ENCODE data around the gene GNG5.
"Not testable (repeated sequence)": the region's sequence is repeated elsewhere in the genome, so short reads cannot be mapped to it uniquely, and the experiment has no call there.

The GNG5 gene

GRCh38 chr1:84506002-84506728, at the start of gene GNG5, which contains the start of gene SPATA1:
Gene GNG5 (minus strand): TSS chr1:84506581. CDS start chr1:84506091, 490 bp downstream.
Gene SPATA1 (plus strand): TSS chr1:84506386. CDS start chr1:84516360, 9,974 bp downstream.
- DNase-seq (ENCODE audit: low spot score in 2 of 2): peak; percentile 95 to 99
- in situ Hi-C loops (cut with MboI; ENCODE audit: low sequenced_read_pairs): no loop called here
- peaks cover 30% of the 10 kb centered on the region for H3K4me1 ChIP-seq

DNA sequence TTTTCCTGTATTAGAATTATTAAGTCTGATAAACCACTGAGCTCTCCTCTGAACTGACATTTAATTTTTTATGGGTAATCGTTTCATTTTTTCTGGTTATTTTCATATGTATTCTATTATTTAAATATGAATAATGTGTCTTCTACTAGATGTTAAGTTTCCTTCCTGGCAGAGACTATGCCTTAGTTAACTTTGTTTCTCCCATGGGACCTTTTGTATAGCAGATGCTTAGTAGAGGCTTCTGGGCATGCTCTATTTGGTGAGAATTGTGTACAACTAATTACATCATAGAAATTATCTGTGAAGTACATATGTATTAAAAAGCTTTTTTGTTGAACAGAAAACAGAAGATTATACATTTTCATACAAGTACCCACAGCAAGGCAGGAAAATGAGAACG, 44.4 kb upstream of the GNG5 start:
- Histone ChIP-seq H3K9me3 (no peaks in the 10 kb centered on the region), H3K36me3 (replicated peaks) (no peaks in the 10 kb centered on the region), H3K27me3 (ENCODE audit: low read depth) (no peaks in the 10 kb centered on the region), H3K4me3 (no peak overlapping the region), H3K4me1 (no peaks in the 10 kb centered on the region)
- in situ Hi-C loops (cut with MboI; ENCODE audit: low sequenced_read_pairs): no loop called here
- no peak for DNase-seq (ENCODE audit: low spot score in 2 of 2)

More at GRCh38 chr1:84506002-84506728, at the start of gene GNG5, which contains the start of gene SPATA1:
- no peaks in the 10 kb centered on the region for H3K9me3 ChIP-seq
- H3K4me3 ChIP-seq: peak within 1 kb of the TSS; percentile 75
- peaks cover 5% of the 10 kb centered on the region for H3K36me3 ChIP-seq (replicated peaks)
- no peaks in the 10 kb centered on the region for H3K27me3 ChIP-seq (ENCODE audit: low read depth)

GRCh38 chr1:84541679-84542078, 35.3 kb upstream of the GNG5 start:
- DNase-seq (ENCODE audit: low spot score in 2 of 2): no peak
- H3K4me3 ChIP-seq: no peak overlapping the region
- in situ Hi-C loops (cut with MboI; ENCODE audit: low sequenced_read_pairs): no loop called here
- H3K27me3 ChIP-seq (ENCODE audit: low read depth): no peaks in the 10 kb centered on the region
- H3K4me1 ChIP-seq: no peaks in the 10 kb centered on the region
- no peaks in the 10 kb centered on the region for H3K9me3 ChIP-seq
- H3K36me3 ChIP-seq (replicated peaks): no peaks in the 10 kb centered on the region

DNA sequence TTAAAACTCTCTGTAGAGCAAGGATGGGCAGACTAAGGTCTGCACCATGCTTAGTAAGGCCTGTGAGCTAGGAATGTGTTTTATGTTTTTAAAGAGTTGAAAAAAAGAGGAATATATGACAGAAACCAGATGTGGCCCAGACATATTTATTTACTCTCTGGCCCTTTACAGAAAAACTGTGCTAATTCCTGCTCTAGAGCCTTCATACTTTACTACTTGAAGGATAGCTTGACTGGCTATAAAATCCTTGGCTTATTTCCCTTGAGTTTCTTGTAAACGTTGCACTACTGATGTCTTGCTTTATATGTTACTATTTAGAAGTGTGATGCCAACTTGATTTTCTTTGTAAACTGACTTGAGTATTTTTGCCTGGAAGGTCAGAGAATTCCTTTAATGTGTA, 34.4 kb upstream of the GNG5 start:
- Histone ChIP-seq H3K36me3 (replicated peaks) (no peaks in the 10 kb centered on the region), H3K9me3 (no peaks in the 10 kb centered on the region), H3K4me3 (no peak overlapping the region), H3K4me1 (no peaks in the 10 kb centered on the region), H3K27me3 (ENCODE audit: low read depth) (no peaks in the 10 kb centered on the region)
- DNase-seq (ENCODE audit: low spot score in 2 of 2): no peak
- in situ Hi-C loops (cut with MboI; ENCODE audit: low sequenced_read_pairs): no loop called here

DNA sequence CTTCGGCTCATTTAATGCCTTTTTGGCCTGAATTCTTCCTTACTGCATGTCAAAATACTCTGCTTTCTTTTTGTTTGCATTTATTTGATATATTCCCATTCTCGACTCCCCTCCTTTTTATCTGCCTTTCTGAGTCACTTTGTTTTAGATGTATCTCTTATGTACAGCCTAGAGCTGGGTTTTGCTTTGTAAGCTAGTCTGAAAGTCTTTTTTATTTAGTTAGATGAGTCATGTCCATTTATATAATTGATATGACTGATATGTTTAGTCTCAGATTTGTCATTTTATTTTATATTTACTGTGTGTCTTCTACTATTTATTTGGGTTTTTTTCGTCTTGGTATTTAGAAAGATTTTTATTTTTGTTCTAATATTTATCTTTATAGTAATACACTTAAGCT, 33.6 kb upstream of the GNG5 start:
- in situ Hi-C loops (cut with MboI; ENCODE audit: low sequenced_read_pairs): no loop called here
- Histone ChIP-seq H3K36me3 (replicated peaks) (no peaks in the 10 kb centered on the region), H3K27me3 (ENCODE audit: low read depth) (no peaks in the 10 kb centered on the region), H3K4me3 (no peak overlapping the region), H3K4me1 (no peaks in the 10 kb centered on the region), H3K9me3 (no peaks in the 10 kb centered on the region)
- no peak for DNase-seq (ENCODE audit: low spot score in 2 of 2)

DNA sequence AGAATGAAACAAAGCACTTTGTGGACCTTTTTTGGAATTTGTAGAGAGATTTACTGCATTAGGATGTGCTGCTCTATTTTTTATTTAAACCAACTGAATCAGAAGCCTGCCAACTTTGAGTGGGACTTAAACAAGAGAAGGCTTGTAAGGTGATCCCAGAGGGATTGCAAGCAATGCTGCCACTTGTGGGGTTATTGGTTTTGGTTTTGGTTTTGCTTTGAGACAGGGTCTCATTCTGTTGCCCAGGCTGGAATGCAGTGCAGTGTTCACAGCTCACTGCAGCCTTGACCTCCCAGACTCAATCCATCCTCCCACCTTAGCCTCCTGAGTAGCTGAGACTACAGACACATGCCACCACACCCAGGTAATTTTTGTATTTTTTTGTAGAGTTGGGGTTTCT, 32.2 kb upstream of the GNG5 start:
- Histone ChIP-seq H3K4me1 (no peaks in the 10 kb centered on the region), H3K27me3 (ENCODE audit: low read depth) (no peaks in the 10 kb centered on the region), H3K36me3 (replicated peaks) (no peaks in the 10 kb centered on the region), H3K9me3 (no peaks in the 10 kb centered on the region), H3K4me3 (no peak overlapping the region)
- in situ Hi-C loops (cut with MboI; ENCODE audit: low sequenced_read_pairs): no loop called here
- DNase-seq (ENCODE audit: low spot score in 2 of 2): no peak

DNA sequence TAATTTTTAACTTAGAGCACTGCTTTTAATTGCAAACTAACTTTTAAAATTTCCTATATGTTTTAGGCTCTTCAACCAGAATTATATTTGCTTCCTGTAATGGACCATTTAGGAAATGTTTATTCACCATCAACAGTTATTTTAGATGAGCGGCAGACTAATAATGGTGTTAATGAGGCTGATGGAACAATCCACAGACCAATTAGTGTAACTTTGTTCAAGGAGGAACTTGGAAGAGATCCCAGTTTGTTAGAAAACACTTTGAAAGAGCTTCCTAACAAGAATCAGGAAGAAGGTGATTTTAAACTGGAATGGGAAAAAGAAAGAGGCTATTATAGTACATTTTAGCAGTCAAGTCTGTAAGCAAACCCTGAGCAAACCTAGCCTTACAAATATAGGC, 19.4 kb upstream of the GNG5 start:
- Histone ChIP-seq H3K4me3 (no peak overlapping the region), H3K4me1 (no peaks in the 10 kb centered on the region), H3K27me3 (ENCODE audit: low read depth) (no peaks in the 10 kb centered on the region), H3K36me3 (replicated peaks) (no peaks in the 10 kb centered on the region), H3K9me3 (no peaks in the 10 kb centered on the region)
- in situ Hi-C loops (cut with MboI; ENCODE audit: low sequenced_read_pairs): no loop called here
- no peak for DNase-seq (ENCODE audit: low spot score in 2 of 2)

DNA sequence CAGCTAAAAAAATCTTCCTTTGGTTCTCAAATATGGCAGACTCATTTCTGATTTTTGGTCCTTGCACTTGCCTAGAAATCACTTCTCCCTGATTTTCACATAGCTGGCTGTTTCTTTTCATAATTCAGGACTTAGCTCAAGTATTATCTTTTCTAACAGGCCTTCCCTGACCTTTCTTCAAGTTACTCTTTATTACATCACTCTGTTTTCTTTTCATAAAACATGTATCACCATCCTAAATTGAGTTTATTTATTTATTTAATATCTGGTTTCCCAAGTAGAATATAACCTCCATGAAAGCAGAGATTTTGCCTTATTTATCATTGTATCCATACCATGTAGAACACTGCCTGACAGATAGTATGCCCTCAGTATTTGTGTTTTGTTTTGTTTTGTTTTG, 18.2 kb upstream of the GNG5 start:
- no peaks in the 10 kb centered on the region for H3K27me3 ChIP-seq (ENCODE audit: low read depth)
- no peaks in the 10 kb centered on the region for H3K9me3 ChIP-seq
- H3K4me1 ChIP-seq: no peaks in the 10 kb centered on the region
- in situ Hi-C loops (cut with MboI; ENCODE audit: low sequenced_read_pairs): no loop called here
- no peak overlapping the region for H3K4me3 ChIP-seq
- no peaks in the 10 kb centered on the region for H3K36me3 ChIP-seq (replicated peaks)
- no peak for DNase-seq (ENCODE audit: low spot score in 2 of 2)

- in situ Hi-C loops (cut with MboI; ENCODE audit: low sequenced_read_pairs): no loop called here
- H3K36me3 ChIP-seq (replicated peaks): no peaks in the 10 kb centered on the region
- H3K9me3 ChIP-seq: no peaks in the 10 kb centered on the region
- peak in 1 of 2 experiments; percentile 4 for DNase-seq (ENCODE audit: low spot score in 2 of 2)
- no peak overlapping the region for H3K4me3 ChIP-seq
- H3K4me1 ChIP-seq: peaks cover 17% of the 10 kb centered on the region
- no peaks in the 10 kb centered on the region for H3K27me3 ChIP-seq (ENCODE audit: low read depth)
Measured at GRCh38 chr1:84510668-84511067, 4.3 kb upstream of the GNG5 start.

DNA sequence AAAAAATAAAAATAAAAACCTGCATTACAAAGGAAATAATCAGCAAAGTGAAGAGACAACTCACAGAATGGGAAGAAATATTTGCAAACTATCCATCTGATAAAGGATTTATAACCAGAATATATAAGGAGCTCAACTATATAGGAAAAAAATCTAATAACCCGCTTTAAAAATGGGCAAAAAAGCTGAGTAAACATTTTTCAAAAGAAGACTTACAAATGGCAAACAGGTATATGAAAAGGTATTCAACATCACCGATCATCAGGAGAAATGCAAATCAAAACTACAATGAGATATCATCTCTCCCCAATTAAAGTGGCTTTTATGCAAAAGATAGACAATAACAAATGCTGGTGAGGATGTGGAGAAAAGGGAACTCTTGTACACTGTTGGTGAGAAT, 3.8 kb upstream of the GNG5 start:
- Histone ChIP-seq H3K36me3 (replicated peaks) (no peaks in the 10 kb centered on the region), H3K27me3 (ENCODE audit: low read depth) (no peaks in the 10 kb centered on the region), H3K4me1 (peaks cover 17% of the 10 kb centered on the region), H3K4me3 (no peak overlapping the region), H3K9me3 (no peaks in the 10 kb centered on the region)
- in situ Hi-C loops (cut with MboI; ENCODE audit: low sequenced_read_pairs): no loop called here
- no peak for DNase-seq (ENCODE audit: low spot score in 2 of 2)

- in situ Hi-C loops (cut with MboI; ENCODE audit: low sequenced_read_pairs): no loop called here
- no peaks in the 10 kb centered on the region for H3K9me3 ChIP-seq
- no peaks in the 10 kb centered on the region for H3K27me3 ChIP-seq (ENCODE audit: low read depth)
- no peak for DNase-seq (ENCODE audit: low spot score in 2 of 2)
- H3K4me3 ChIP-seq: no peak overlapping the region
- peaks cover 23% of the 10 kb centered on the region for H3K4me1 ChIP-seq
- H3K36me3 ChIP-seq (replicated peaks): no peaks in the 10 kb centered on the region
Measured at GRCh38 chr1:84509029-84509428, 2.6 kb upstream of the GNG5 start.

GRCh38 chr1:84508510-84508909, 2.1 kb upstream of the GNG5 start:
- no peak for DNase-seq (ENCODE audit: low spot score in 2 of 2)
- H3K4me1 ChIP-seq: peaks cover 28% of the 10 kb centered on the region
- in situ Hi-C loops (cut with MboI; ENCODE audit: low sequenced_read_pairs): no loop called here
- H3K36me3 ChIP-seq (replicated peaks): no peaks in the 10 kb centered on the region
- no peaks in the 10 kb centered on the region for H3K9me3 ChIP-seq
- H3K27me3 ChIP-seq (ENCODE audit: low read depth): no peaks in the 10 kb centered on the region
- no peak overlapping the region for H3K4me3 ChIP-seq

- H3K4me1 ChIP-seq: peaks cover 30% of the 10 kb centered on the region
- H3K27me3 ChIP-seq (ENCODE audit: low read depth); H3K9me3 ChIP-seq; in situ Hi-C loops (cut with MboI; ENCODE audit: low sequenced_read_pairs); DNase-seq (ENCODE audit: low spot score in 2 of 2); H3K36me3 ChIP-seq (replicated peaks); H3K4me3 ChIP-seq: not testable (repeated sequence)
Measured at GRCh38 chr1:84507887-84508286, 1.5 kb upstream of the GNG5 start.

GRCh38 chr1:84506729-84507453, 510 bp upstream of the GNG5 start:
- Histone ChIP-seq H3K9me3 (no peaks in the 10 kb centered on the region), H3K4me1 (peaks cover 30% of the 10 kb centered on the region), H3K4me3 (peak overlapping the region; percentile 75), H3K27me3 (ENCODE audit: low read depth) (no peaks in the 10 kb centered on the region), H3K36me3 (replicated peaks) (no peaks in the 10 kb centered on the region; the same call in 1 of the 2 replicates)
- DNase-seq (ENCODE audit: low spot score in 2 of 2): peak in 1 of 2 experiments; percentile 17
- in situ Hi-C loops (cut with MboI; ENCODE audit: low sequenced_read_pairs): no loop called here

Measured in HAP-1 (cell line).